HG03045 (cell line): Measurements from ENCODE around the gene PFKFB4.

Experiments used
- ATAC-seq: cut with Tn5 transposase; IDR thresholded peaks from one replicate; pipeline ENCODE4 v1.9.1; 2021; ENCODE audit warnings: mild to moderate bottlenecking, moderate library complexity; ENCODE audit not compliant: unreplicated experiment

Gene PFKFB4

DNA sequence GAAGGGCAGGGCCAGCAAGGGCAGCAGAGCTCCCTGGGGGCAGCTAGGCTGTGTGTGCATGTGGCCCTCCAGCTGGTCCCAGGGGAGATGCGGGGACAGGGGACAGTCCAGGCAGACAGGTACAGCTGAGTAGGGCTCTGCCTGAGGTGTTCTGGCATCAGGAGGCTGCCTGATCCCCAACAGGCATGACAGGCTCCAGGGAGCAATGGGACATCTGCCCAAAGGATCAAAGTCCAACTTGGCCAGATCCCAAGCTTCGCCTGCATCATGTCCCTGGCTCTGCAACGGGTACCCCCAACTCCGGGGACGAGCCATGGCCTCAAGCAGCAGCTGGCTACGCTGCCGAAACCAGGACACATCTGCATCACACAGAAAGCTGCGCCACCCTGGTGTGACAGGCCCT lies 88.3 kb downstream of the PFKFB4 start:
- no peak for ATAC-seq
